Mesenchymal stem cell (in vitro differentiated cells and primary cell): ENCODE data around the gene CLVS2.

Experiments
- DNase-seq: peaks from one replicate; pipeline ENCODE4 v3.0.0-alpha.2; 2013
- H2AFZ ChIP-seq: one replicate; pipeline ENCODE4 v1.6.1; 2013; ENCODE audit warnings: low read depth, mild to moderate bottlenecking, control low read depth, inconsistent platforms, low read length, moderate library complexity
- H2AK5ac ChIP-seq: 2 replicates; pipeline ENCODE4 v1.6.1; 2013; ENCODE audit warnings: low read length, moderate library complexity, mild to moderate bottlenecking, inconsistent platforms; ENCODE audit not compliant: severe bottlenecking
- H2BK120ac ChIP-seq: one replicate; pipeline ENCODE4 v1.6.1; 2013; ENCODE audit warnings: low read depth, mild to moderate bottlenecking, inconsistent platforms, low read length, moderate library complexity
- H2BK12ac ChIP-seq, 2 experiments: one replicate each; pipeline ENCODE4 v1.6.1; 2013; ENCODE audit warnings: inconsistent platforms in 2 of 2, low read length in 2 of 2, mild to moderate bottlenecking in 2 of 2, moderate library complexity in 2 of 2, control low read depth in 1 of 2
- H2BK15ac ChIP-seq: one replicate; pipeline ENCODE4 v1.6.1; 2013; ENCODE audit warnings: mild to moderate bottlenecking, low read depth, inconsistent platforms; ENCODE audit not compliant: poor library complexity, severe bottlenecking
- H2BK5ac ChIP-seq: 2 replicates; pipeline ENCODE4 v1.6.1; 2013; ENCODE audit warnings: low read depth, mild to moderate bottlenecking, low read length, control low read depth, inconsistent platforms; ENCODE audit not compliant: poor library complexity, severe bottlenecking
- H3K14ac ChIP-seq, 2 experiments: one replicate each; pipeline ENCODE4 v1.6.1; 2013; ENCODE audit warnings: inconsistent platforms in 2 of 2, low read length in 2 of 2, control low read depth in 1 of 2, mild to moderate bottlenecking in 1 of 2, moderate library complexity in 1 of 2
- H3K18ac ChIP-seq, 2 experiments: one replicate each; pipeline ENCODE4 v1.6.1; 2013; ENCODE audit warnings: inconsistent platforms in 2 of 2, low read length in 2 of 2, control low read depth in 1 of 2, low read depth in 1 of 2, mild to moderate bottlenecking in 1 of 2
- H3K23ac ChIP-seq, 2 experiments: one replicate each; pipeline ENCODE4 v1.6.1; 2013; ENCODE audit warnings: inconsistent platforms in 2 of 2, low read length in 2 of 2, mild to moderate bottlenecking in 2 of 2, moderate library complexity in 2 of 2, control low read depth in 1 of 2
- H3K27ac ChIP-seq: 2 replicates; pipeline ENCODE4 v1.5.1; 2013; ENCODE audit warnings: mild to moderate bottlenecking, moderate library complexity, low read length, control low read depth, inconsistent platforms; ENCODE audit not compliant: poor library complexity, severe bottlenecking
- H3K27me3 ChIP-seq, 2 experiments: 2 replicates each; pipeline versions ENCODE4 v1.6.1 to v1.7.0; 2013; ENCODE audit warnings: low read length in 2 of 2, mild to moderate bottlenecking in 2 of 2, moderate library complexity in 2 of 2, control low read depth in 1 of 2, inconsistent platforms in 1 of 2; ENCODE audit not compliant: control insufficient read depth in 1 of 2, insufficient read depth in 1 of 2
- H3K36me3 ChIP-seq, 2 experiments: 2 replicates each; pipeline versions ENCODE4 v1.6.1 to v1.7.0; 2013; ENCODE audit warnings: low read length in 2 of 2, control low read depth in 1 of 2, inconsistent platforms in 1 of 2, low read depth in 1 of 2, mild to moderate bottlenecking in 1 of 2; ENCODE audit not compliant: insufficient read depth in 2 of 2, control insufficient read depth in 1 of 2
- H3K4ac ChIP-seq, 2 experiments: one replicate each; pipeline ENCODE4 v1.6.1; 2013; ENCODE audit warnings: inconsistent platforms in 2 of 2, low read length in 2 of 2, mild to moderate bottlenecking in 2 of 2, moderate library complexity in 2 of 2, control low read depth in 1 of 2, low read depth in 1 of 2
- H3K4me1 ChIP-seq: 2 replicates; pipeline ENCODE4 v1.6.1; 2013; ENCODE audit warnings: low read depth, low read length, control low read depth; ENCODE audit not compliant: control insufficient read depth, insufficient read depth
- H3K4me2 ChIP-seq: 2 replicates; pipeline ENCODE4 v1.6.1; 2013; ENCODE audit warnings: low read length, mild to moderate bottlenecking, inconsistent platforms; ENCODE audit not compliant: poor library complexity, severe bottlenecking
- H3K4me3 ChIP-seq, 2 experiments: 2 replicates each; pipeline versions ENCODE4 v1.5.1 to v1.7.0; 2013; ENCODE audit warnings: low read length in 2 of 2, mild to moderate bottlenecking in 2 of 2, control low read depth in 1 of 2, low read depth in 1 of 2; ENCODE audit not compliant: insufficient read depth in 1 of 2
- H3K79me1 ChIP-seq: replicated peaks from 2 replicates; pipeline ENCODE4 v1.6.1; 2013; ENCODE audit warnings: mild to moderate bottlenecking, control low read depth, low read length, inconsistent platforms; ENCODE audit not compliant: poor library complexity, severe bottlenecking
- H3K9ac ChIP-seq: 2 replicates; pipeline ENCODE4 v1.7.0; 2013; ENCODE audit warnings: mild to moderate bottlenecking, low read length, moderate library complexity
- H3K9me3 ChIP-seq: 2 replicates; pipeline ENCODE4 v1.7.0; 2013; ENCODE audit warnings: mild to moderate bottlenecking, low read length; ENCODE audit not compliant: control insufficient read depth
- H4K8ac ChIP-seq: one replicate; pipeline ENCODE4 v1.6.1; 2013; ENCODE audit warnings: inconsistent platforms, mild to moderate bottlenecking, low read length, moderate library complexity
- H4K91ac ChIP-seq: one replicate; pipeline ENCODE4 v1.6.1; 2013; ENCODE audit warnings: mild to moderate bottlenecking, low read length, inconsistent platforms
- WGBS: methylation state at CpG from one replicate; pipeline ENCODE4 v1.1.7; 2013; ENCODE audit warnings: mixed read lengths; 5-methylcytosine and 5-hydroxymethylcytosine counted together

Gene CLVS2

GRCh38 chr6:123091896-123092271 lies 95.8 kb downstream of the CLVS2 start:
- H2BK15ac ChIP-seq: no peak overlapping the region
- H4K91ac ChIP-seq: no peak overlapping the region
- H3K9me3 ChIP-seq: no peaks in the 10 kb centered on the region
- no peak overlapping the region for H2AK5ac ChIP-seq
- no peaks in the 10 kb centered on the region for H3K36me3 ChIP-seq
- H3K4ac ChIP-seq: no peak overlapping the region
- H2BK12ac ChIP-seq: no peak overlapping the region
- no peak overlapping the region for H2BK120ac ChIP-seq
- no peak overlapping the region for H3K4me2 ChIP-seq
- H3K27ac ChIP-seq: no peak overlapping the region
- no peak overlapping the region for H2AFZ ChIP-seq
- no peak overlapping the region for H4K8ac ChIP-seq
- H2BK5ac ChIP-seq: no peak overlapping the region
- H3K23ac ChIP-seq: no peak overlapping the region
- H3K4me1 ChIP-seq: peaks cover 2% of the 10 kb centered on the region
- DNase-seq: no peak
- no peak overlapping the region for H3K14ac ChIP-seq
- no peaks in the 10 kb centered on the region for H3K27me3 ChIP-seq
- H3K18ac ChIP-seq: no peak overlapping the region
- no peak overlapping the region for H3K4me3 ChIP-seq
- H3K9ac ChIP-seq: no peak overlapping the region
- H3K79me1 ChIP-seq: no peaks in the 10 kb centered on the region

DNA sequence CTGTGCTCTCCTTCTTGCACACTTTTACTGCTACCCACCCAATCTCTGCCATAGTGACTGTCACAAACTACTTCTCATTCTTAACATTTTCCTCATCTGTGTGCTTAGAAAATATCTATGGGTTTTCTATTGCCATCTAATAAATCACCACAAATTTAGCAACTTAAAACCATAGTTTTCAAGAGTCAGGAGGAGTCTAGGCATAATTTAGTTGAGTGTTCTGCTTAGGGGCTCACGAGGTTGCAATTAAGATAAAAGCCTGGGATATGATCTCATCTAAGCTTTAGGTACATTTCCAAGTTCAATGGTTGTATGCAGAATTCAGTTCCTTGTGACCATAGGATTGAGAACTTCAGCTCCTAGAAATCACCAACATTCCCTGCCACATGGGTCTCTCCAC lies 98.8 kb downstream of the CLVS2 start:
- no peak overlapping the region for H3K4ac ChIP-seq
- no peak overlapping the region for H2BK120ac ChIP-seq
- H2AK5ac ChIP-seq: no peak overlapping the region
- no peaks in the 10 kb centered on the region for H3K27me3 ChIP-seq
- H2AFZ ChIP-seq: no peak overlapping the region
- peaks cover 2% of the 10 kb centered on the region for H3K4me1 ChIP-seq
- H3K36me3 ChIP-seq: no peaks in the 10 kb centered on the region
- H2BK15ac ChIP-seq: no peak overlapping the region
- no peak overlapping the region for H3K27ac ChIP-seq
- no peak overlapping the region for H3K14ac ChIP-seq
- no CpG with 5 or more reads among the region's 1 CpG for WGBS
- H3K4me2 ChIP-seq: no peak overlapping the region
- no peak overlapping the region for H3K9ac ChIP-seq
- H3K9me3 ChIP-seq: peaks cover 4% of the 10 kb centered on the region
- H3K18ac ChIP-seq: no peak overlapping the region
- H3K79me1 ChIP-seq: no peaks in the 10 kb centered on the region
- H2BK5ac ChIP-seq: no peak overlapping the region
- no peak overlapping the region for H4K91ac ChIP-seq
- no peak overlapping the region for H3K4me3 ChIP-seq
- no peak for DNase-seq
- no peak overlapping the region for H4K8ac ChIP-seq
- H3K23ac ChIP-seq: no peak overlapping the region
- no peak overlapping the region for H2BK12ac ChIP-seq

- H3K4ac ChIP-seq: no peak overlapping the region
- DNase-seq: no peak
- H3K4me3 ChIP-seq: no peak overlapping the region
- H2BK120ac ChIP-seq: no peak overlapping the region
- H3K4me1 ChIP-seq: no peaks in the 10 kb centered on the region
- no peak overlapping the region for H2AK5ac ChIP-seq
- H3K27me3 ChIP-seq: no peaks in the 10 kb centered on the region
- no peak overlapping the region for H3K27ac ChIP-seq
- WGBS: no CpG with 5 or more reads among the region's 1 CpG
- no peak overlapping the region for H3K4me2 ChIP-seq
- no peaks in the 10 kb centered on the region for H3K79me1 ChIP-seq
- no peaks in the 10 kb centered on the region for H3K36me3 ChIP-seq
- no peak overlapping the region for H2BK5ac ChIP-seq
- H3K23ac ChIP-seq: no peak overlapping the region
- no peak overlapping the region for H3K18ac ChIP-seq
- no peak overlapping the region for H2AFZ ChIP-seq
- H4K91ac ChIP-seq: no peak overlapping the region
- H3K9me3 ChIP-seq: peaks cover 4% of the 10 kb centered on the region
- no peak overlapping the region for H3K9ac ChIP-seq
- no peak overlapping the region for H4K8ac ChIP-seq
- H3K14ac ChIP-seq: no peak overlapping the region
- no peak overlapping the region for H2BK15ac ChIP-seq
- no peak overlapping the region for H2BK12ac ChIP-seq
These were observed 109.5 kb downstream of the CLVS2 start for GRCh38 chr6:123105561-123105960.

DNA sequence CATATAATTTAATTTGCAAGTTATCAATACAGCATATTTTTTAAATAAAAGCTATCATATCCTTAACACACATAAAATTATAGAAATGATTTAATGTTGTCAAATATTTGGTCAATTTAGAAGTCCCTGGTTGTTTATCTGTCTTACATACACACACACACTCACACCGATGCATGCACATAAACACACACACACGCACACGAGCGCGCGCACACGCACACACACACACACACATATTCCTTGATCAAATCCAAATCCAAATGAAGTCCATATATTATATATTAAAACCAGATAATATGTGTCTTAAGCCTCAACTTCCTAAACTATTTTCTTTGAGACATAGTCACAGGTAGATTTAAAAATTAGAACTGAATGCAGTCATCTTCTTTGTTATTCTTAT lies 120.3 kb downstream of the CLVS2 start:
- Histone ChIP-seq H2AFZ (no peak overlapping the region), H3K23ac (no peak overlapping the region), H3K27ac (no peak overlapping the region), H2AK5ac (no peak overlapping the region), H3K27me3 (no peaks in the 10 kb centered on the region), H3K4me1 (no peaks in the 10 kb centered on the region), H2BK15ac (no peak overlapping the region), H4K8ac (no peak overlapping the region), H3K9ac (no peak overlapping the region), H3K9me3 (no peaks in the 10 kb centered on the region), H2BK12ac (no peak overlapping the region), H3K4ac (no peak overlapping the region), H2BK120ac (no peak overlapping the region), H3K4me2 (no peak overlapping the region), H3K79me1 (no peaks in the 10 kb centered on the region), H2BK5ac (no peak overlapping the region), H3K14ac (no peak overlapping the region), H3K18ac (no peak overlapping the region), H3K4me3 (no peak overlapping the region), H3K36me3 (no peaks in the 10 kb centered on the region), H4K91ac (no peak overlapping the region)
- DNase-seq: no peak
- WGBS: 100% methylated on average over 1 of the region's 7 CpGs
